Esophagus squamous epithelium (tissue), 5 donors: ENCODE measurements around the gene HNRNPK. TPM values are rescaled to one million over a fixed set of nuclear protein-coding genes. Genes with fewer than 3 reads are reported as not detected.

ENCODE experiments used
- DNase-seq: peaks from one replicate; lab custom pipeline; 2025; lab: John Stamatoyannopoulos, UW
- H3K27ac ChIP-seq, 4 donors: fragments of 200-600 bp; sonication (generic); one replicate each; pipeline ENCODE4 v1.5.1; 2016 to 2019; ENCODE audit warnings: mild to moderate bottlenecking in 1 of 4
- H3K27me3 ChIP-seq, 4 donors: fragments of 200-600 bp; sonication (generic); 1 replicate in 3 of 4; 2 replicates in 1 of 4; pipeline versions ENCODE4 v1.5.1 to v1.6.0; 2017 to 2021; ENCODE audit warnings: antibody characterized with exemption in 1 of 4
- H3K36me3 ChIP-seq, 3 donors: fragments of 200-600 bp; sonication (generic); one replicate each; pipeline ENCODE4 v1.5.1; 2016 to 2019
- H3K4me1 ChIP-seq, 3 donors: fragments of 200-600 bp; sonication (generic); one replicate each; pipeline ENCODE4 v1.5.1; 2017 to 2019
- H3K4me3 ChIP-seq, 4 donors: fragments of 200-600 bp; sonication (generic); 1 replicate in 3 of 4; 2 replicates in 1 of 4; pipeline ENCODE4 v1.5.1; 2016 to 2019; ENCODE audit warnings: mild to moderate bottlenecking in 2 of 4, moderate library complexity in 1 of 4
- H3K9me3 ChIP-seq, 3 donors: fragments of 200-600 bp; sonication (generic); one replicate each; pipeline ENCODE4 v1.5.1; 2016 to 2019
- CTCF ChIP-seq, 6 experiments: fragments of 450-650 bp in 4 of 6; fragments of 200-600 bp in 2 of 6; sonication (generic) in 2 of 6; IDR thresholded peaks; one replicate each; pipeline ENCODE4 v1.5.1; 2016 to 2019; ENCODE audit warnings: antibody characterized with exemption in 6 of 6, mild to moderate bottlenecking in 4 of 6, moderate library complexity in 4 of 6
- POLR2A ChIP-seq, 4 donors: fragments of 450-650 bp; IDR thresholded peaks; one replicate each; pipeline ENCODE4 v1.6.1; 2017; ENCODE audit warnings: antibody characterized with exemption in 4 of 4, mild to moderate bottlenecking in 4 of 4, moderate library complexity in 3 of 4
- WGBS, 2 donors: methylation state at CpG; one replicate each; pipeline ENCODE4 v1.1.5; 2018; 5-methylcytosine and 5-hydroxymethylcytosine counted together
- intact Hi-C: fragments of 100-400 bp; cut with DNase I; formaldehyde crosslinking; loops from one replicate; pipeline ENCODE4 v1.15.0; 2022
- total RNA-seq, 4 donors: library from RNA; depleted of rRNA; stranded (reverse); fragments of >200 nt; gene quantifications; one replicate each; pipeline ENCODE4 v1.1.0, GENCODE V29; 2016
- donor health status: DM: yes; HTN: yes; CAD: no.

The HNRNPK gene
- total RNA-seq, 4 donors from 2014 or later = 348 to 510 (median 452) TPM

- intact Hi-C loops = no loop called here
- Histone ChIP-seq H3K4me1 (peaks cover 0 to 29% (median 0%) of the 10 kb centered on the region in 3 donors), H3K36me3 (peaks cover 0 to 10% (median 0%) of the 10 kb centered on the region in 3 donors), H3K27me3 (no peaks in the 10 kb centered on the region), H3K9me3 (no peaks in the 10 kb centered on the region), H3K4me3 (no peak overlapping the region), H3K27ac (peak overlapping the region in 1 of 4 donors; percentile 20)
- no peak for TF ChIP-seq POLR2A (IDR thresholded peaks at IDR 0.05)
- no peak for TF ChIP-seq CTCF (IDR thresholded peaks at IDR 0.05)
- WGBS, 2 donors = 55 to 63% methylated on average over 8 to 11 of the region's 11 CpGs
- no peak for DNase-seq
Observed at GRCh38 chr9:83986765-83987401, 6.9 kb upstream of the HNRNPK start.

GRCh38 chr9:83986195-83986594 is 6.2 kb upstream of the HNRNPK start:
- no peak for DNase-seq
- no peaks in the 10 kb centered on the region for H3K9me3 ChIP-seq
- no peak overlapping the region for H3K4me3 ChIP-seq
- H3K36me3 ChIP-seq = peaks cover 0 to 10% (median 0%) of the 10 kb centered on the region in 3 donors
- 79 to 85% methylated on average over 3 of the region's 3 CpGs for WGBS, 2 donors
- no peaks in the 10 kb centered on the region for H3K27me3 ChIP-seq
- intact Hi-C loops = no loop called here
- peaks cover 0 to 36% (median 3%) of the 10 kb centered on the region in 3 donors for H3K4me1 ChIP-seq
- TF ChIP-seq POLR2A (IDR thresholded peaks at IDR 0.05) (no peak), CTCF (IDR thresholded peaks at IDR 0.05) (no peak)
- no peak overlapping the region for H3K27ac ChIP-seq

GRCh38 chr9:83981126-83981871 is 1.3 kb upstream of the HNRNPK start:
- intact Hi-C loops = no loop called here
- 0 to 1% methylated on average over 22 to 23 of the region's 29 CpGs for WGBS, 2 donors

GRCh38 chr9:83980395-83981125 is 545 bp upstream of the HNRNPK start, which contains the start of gene RMI1:
Gene RMI1, plus strand, starts transcription at chr9:83980805. Its CDS starts 20,182 bp downstream, at chr9:84000987.
- peaks cover 7 to 54% (median 17%) of the 10 kb centered on the region in 3 donors for H3K4me1 ChIP-seq
- TF ChIP-seq CTCF (IDR thresholded peaks at IDR 0.05) (peak in 2 of 6 experiments; percentile 3 to 9), POLR2A (IDR thresholded peaks at IDR 0.05) (peak in 3 of 4 donors; percentile 90 to 97 (median 96))
- intact Hi-C loops = no loop called here
- H3K9me3 ChIP-seq = no peaks in the 10 kb centered on the region
- WGBS, 2 donors = 0% methylated on average over 2 to 22 of the region's 69 CpGs
- peak within 1 kb of the TSS; percentile 88 to 98 (median 93) for H3K4me3 ChIP-seq
- H3K27me3 ChIP-seq = no peaks in the 10 kb centered on the region
- DNase-seq = peak; percentile 94
- H3K36me3 ChIP-seq = peaks cover 0 to 22% (median 7%) of the 10 kb centered on the region in 3 donors
- H3K27ac ChIP-seq = peak within 1 kb of the TSS; percentile 97 to 100 (median 99)

More at GRCh38 chr9:83981126-83981871, 1.3 kb upstream of the HNRNPK start:
- no peak for TF ChIP-seq CTCF (IDR thresholded peaks at IDR 0.05)
- no peak for TF ChIP-seq POLR2A (IDR thresholded peaks at IDR 0.05)
- Histone ChIP-seq H3K4me1 (peaks cover 7 to 47% (median 15%) of the 10 kb centered on the region in 3 donors), H3K27ac (peak overlapping the region; percentile 97 to 100 (median 99)), H3K9me3 (no peaks in the 10 kb centered on the region), H3K27me3 (no peaks in the 10 kb centered on the region), H3K4me3 (peak overlapping the region; percentile 88 to 98 (median 93)), H3K36me3 (peaks cover 0 to 15% (median under 1%) of the 10 kb centered on the region in 3 donors)
- DNase-seq = no peak
